ENCODE data around the gene RHCE.
A peak's percentile ranks its signal among the peaks of the same experiment; 100 is the strongest.
"Not testable (repeated sequence)": the region's sequence is repeated elsewhere in the genome, so short reads cannot be mapped to it uniquely, and the experiment has no call there.

RHCE gene

GRCh38 chr1:25420715-25421114, at the start of gene RHCE:
Gene RHCE, minus strand, starts transcription at chr1:25420825. Its CDS starts 39 bp downstream, at chr1:25420786.
- DNase-seq = not testable (repeated sequence)

- DNase-seq = peak; percentile 67
These were observed 48.6 kb upstream of the RHCE start for GRCh38 chr1:25469177-25469576.

- no peak for DNase-seq
These were observed 47.4 kb upstream of the RHCE start for GRCh38 chr1:25468033-25468432.

- DNase-seq = no peak
These were observed 47.0 kb upstream of the RHCE start for GRCh38 chr1:25467616-25468015.

- no peak for DNase-seq
These were observed 46.6 kb upstream of the RHCE start for GRCh38 chr1:25467193-25467592.

GRCh38 chr1:25462732-25463131, 42.1 kb upstream of the RHCE start:
- DNase-seq = no peak

GRCh38 chr1:25461849-25462248, 41.2 kb upstream of the RHCE start:
- no peak for DNase-seq

GRCh38 chr1:25460816-25461215, 40.2 kb upstream of the RHCE start:
- not testable (repeated sequence) for DNase-seq

- no peak for DNase-seq
These were observed 39.4 kb upstream of the RHCE start for GRCh38 chr1:25460020-25460419.

GRCh38 chr1:25458541-25459298, 38.1 kb upstream of the RHCE start:
- DNase-seq = peak; percentile 42

- DNase-seq = no peak
These were observed 35.9 kb upstream of the RHCE start for GRCh38 chr1:25456502-25456901.

- DNase-seq = no peak
These were observed 31.3 kb upstream of the RHCE start for GRCh38 chr1:25451908-25452307.

- no peak for DNase-seq
These were observed 30.3 kb upstream of the RHCE start for GRCh38 chr1:25450891-25451290.

- DNase-seq = no peak
These were observed 26.9 kb upstream of the RHCE start for GRCh38 chr1:25447547-25447946.

- peak; percentile 37 for DNase-seq
These were observed 25.4 kb upstream of the RHCE start for GRCh38 chr1:25445993-25446538.

GRCh38 chr1:25444604-25445003, 24.0 kb upstream of the RHCE start:
- not testable (repeated sequence) for DNase-seq

GRCh38 chr1:25443030-25443699, 22.5 kb upstream of the RHCE start:
- DNase-seq = no peak

GRCh38 chr1:25442178-25442577, 21.6 kb upstream of the RHCE start:
- DNase-seq = peak; percentile 23

GRCh38 chr1:25439287-25439686, 18.7 kb upstream of the RHCE start:
- no peak for DNase-seq

- no peak for DNase-seq
These were observed 17.0 kb upstream of the RHCE start for GRCh38 chr1:25437672-25438071.

- DNase-seq = no peak
These were observed 14.9 kb upstream of the RHCE start for GRCh38 chr1:25435397-25436108.

- DNase-seq = no peak
These were observed 13.0 kb upstream of the RHCE start for GRCh38 chr1:25433389-25434186.
